ENCODE measurements around the gene USP32.

DNA sequence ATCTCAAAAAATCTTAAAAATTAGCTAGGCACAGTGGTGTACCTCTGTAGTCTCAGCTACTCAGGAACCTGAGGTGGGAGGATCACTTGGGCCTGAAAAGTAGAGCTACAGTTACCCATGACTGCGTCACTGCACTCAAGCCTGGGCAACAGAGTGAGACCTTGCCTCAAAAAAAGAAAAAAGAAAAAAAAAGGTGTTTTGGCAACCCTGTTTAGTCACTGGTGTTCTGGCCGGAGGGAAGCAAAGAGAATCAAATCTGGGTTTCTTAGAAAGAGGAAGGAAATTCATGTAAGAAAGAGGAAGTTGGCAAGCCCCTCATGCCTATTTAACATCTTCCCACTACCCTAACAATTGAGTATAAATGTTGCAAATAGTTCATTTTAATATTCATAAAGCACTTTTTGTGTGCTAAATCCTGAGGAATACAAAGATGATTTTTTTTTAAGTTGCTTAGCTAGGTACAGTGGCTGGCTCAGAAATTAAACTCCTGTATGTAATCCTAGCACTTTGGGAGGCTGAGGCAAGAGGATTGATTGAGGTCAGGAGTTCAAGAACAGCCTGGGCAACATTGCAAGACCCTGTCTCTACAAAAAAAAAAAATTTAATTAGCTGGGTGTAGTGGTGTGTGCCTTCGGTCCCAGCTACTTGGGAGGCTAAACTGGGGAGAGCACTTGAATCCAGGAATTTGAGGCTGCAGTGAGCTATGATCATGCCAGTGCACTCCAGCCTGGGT is 6.5 kb upstream of the USP32 start:
- TF ChIP-seq, protein P1, sequence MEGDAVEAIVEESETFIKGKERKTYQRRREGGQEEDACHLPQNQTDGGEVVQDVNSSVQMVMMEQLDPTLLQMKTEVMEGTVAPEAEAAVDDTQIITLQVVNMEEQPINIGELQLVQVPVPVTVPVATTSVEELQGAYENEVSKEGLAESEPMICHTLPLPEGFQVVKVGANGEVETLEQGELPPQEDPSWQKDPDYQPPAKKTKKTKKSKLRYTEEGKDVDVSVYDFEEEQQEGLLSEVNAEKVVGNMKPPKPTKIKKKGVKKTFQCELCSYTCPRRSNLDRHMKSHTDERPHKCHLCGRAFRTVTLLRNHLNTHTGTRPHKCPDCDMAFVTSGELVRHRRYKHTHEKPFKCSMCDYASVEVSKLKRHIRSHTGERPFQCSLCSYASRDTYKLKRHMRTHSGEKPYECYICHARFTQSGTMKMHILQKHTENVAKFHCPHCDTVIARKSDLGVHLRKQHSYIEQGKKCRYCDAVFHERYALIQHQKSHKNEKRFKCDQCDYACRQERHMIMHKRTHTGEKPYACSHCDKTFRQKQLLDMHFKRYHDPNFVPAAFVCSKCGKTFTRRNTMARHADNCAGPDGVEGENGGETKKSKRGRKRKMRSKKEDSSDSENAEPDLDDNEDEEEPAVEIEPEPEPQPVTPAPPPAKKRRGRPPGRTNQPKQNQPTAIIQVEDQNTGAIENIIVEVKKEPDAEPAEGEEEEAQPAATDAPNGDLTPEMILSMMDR (IDR thresholded peaks at IDR 0.05), result no peak
- TF ChIP-seq EZH2 (IDR thresholded peaks at IDR 0.05; ENCODE audit: borderline replicate concordance, insufficient read depth, low read depth, low read length, poor library complexity, severe bottlenecking), result no peak

Measured in B cell (primary cell).